Loucy (cell line): ENCODE data around the gene OBI1.

ENCODE experiments used
- H2AFZ ChIP-seq: fragments of 200-600 bp; sonication (generic); 2 replicates; pipeline ENCODE4 v1.6.0; 2016; ENCODE audit warnings: antibody characterized with exemption, mild to moderate bottlenecking, low read length, moderate library complexity
- H3F3A ChIP-seq: fragments of 200-600 bp; 2 replicates; pipeline ENCODE4 v1.6.0; 2016; ENCODE audit warnings: antibody characterized with exemption, low read depth, mild to moderate bottlenecking
- H3K27me3 ChIP-seq: fragments of 200-600 bp; sonication (generic); 2 replicates; pipeline ENCODE4 v1.6.1; 2014; ENCODE audit warnings: low read length, mild to moderate bottlenecking; ENCODE audit not compliant: insufficient read depth, poor library complexity, severe bottlenecking
- H3K36me3 ChIP-seq: fragments of 200-600 bp; sonication (generic); 2 replicates; pipeline ENCODE4 v1.6.1; 2016; ENCODE audit warnings: low read length; ENCODE audit not compliant: insufficient read depth
- H3K4me1 ChIP-seq: fragments of 200-600 bp; sonication (generic); 2 replicates; pipeline ENCODE4 v1.5.1; 2014; ENCODE audit warnings: low read length, mild to moderate bottlenecking; ENCODE audit not compliant: insufficient read depth, poor library complexity, severe bottlenecking
- H3K4me2 ChIP-seq: fragments of 200-600 bp; sonication (generic); 2 replicates; pipeline ENCODE4 v1.6.0; 2014; ENCODE audit warnings: antibody characterized with exemption, low read length, low read depth, mild to moderate bottlenecking; ENCODE audit not compliant: poor library complexity, severe bottlenecking
- H3K4me3 ChIP-seq: fragments of 200-600 bp; sonication (generic); 2 replicates; pipeline ENCODE4 v1.5.1; 2014; ENCODE audit warnings: low read length, mild to moderate bottlenecking, mixed read lengths; ENCODE audit not compliant: poor library complexity, severe bottlenecking
- H3K79me2 ChIP-seq: fragments of 200-600 bp; sonication (generic); 2 replicates; pipeline ENCODE4 v1.6.1; 2014; ENCODE audit warnings: low read length; ENCODE audit not compliant: insufficient read depth
- H3K9ac ChIP-seq: fragments of 200-600 bp; sonication (generic); 2 replicates; pipeline ENCODE4 v1.6.0; 2014; ENCODE audit warnings: mild to moderate bottlenecking, low read depth, low read length, moderate library complexity; ENCODE audit not compliant: poor library complexity, severe bottlenecking
- H3K9me2 ChIP-seq: fragments of 200-600 bp; sonication (generic); replicated peaks from 2 replicates; pipeline ENCODE4 v1.6.1; 2016; ENCODE audit warnings: low read depth, low read length, mixed read lengths
- H3K9me3 ChIP-seq: fragments of 200-600 bp; sonication (generic); 2 replicates; pipeline ENCODE4 v1.6.1; 2014; ENCODE audit warnings: mild to moderate bottlenecking, antibody characterized with exemption, low read length, low read depth; ENCODE audit not compliant: insufficient read depth
- H4K20me1 ChIP-seq: fragments of 200-600 bp; sonication (generic); 2 replicates; pipeline ENCODE4 v1.6.0; 2014; ENCODE audit warnings: antibody characterized with exemption, low read length, mild to moderate bottlenecking; ENCODE audit not compliant: insufficient read depth, poor library complexity, severe bottlenecking
- EZH2phosphoT487 ChIP-seq: fragments of 200-600 bp; IDR thresholded peaks from 2 replicates; pipeline ENCODE4 v1.6.1; 2018; ENCODE audit warnings: antibody characterized with exemption, mild to moderate bottlenecking, moderate library complexity, borderline replicate concordance
- TF ChIP-seq, protein P1 (sequence below): fragments of 200-600 bp; sonication (generic); conservative IDR thresholded peaks from 2 replicates; pipeline ENCODE4 v1.5.1; 2014; ENCODE audit warnings: mild to moderate bottlenecking, antibody characterized with exemption, low read length

Gene OBI1

DNA sequence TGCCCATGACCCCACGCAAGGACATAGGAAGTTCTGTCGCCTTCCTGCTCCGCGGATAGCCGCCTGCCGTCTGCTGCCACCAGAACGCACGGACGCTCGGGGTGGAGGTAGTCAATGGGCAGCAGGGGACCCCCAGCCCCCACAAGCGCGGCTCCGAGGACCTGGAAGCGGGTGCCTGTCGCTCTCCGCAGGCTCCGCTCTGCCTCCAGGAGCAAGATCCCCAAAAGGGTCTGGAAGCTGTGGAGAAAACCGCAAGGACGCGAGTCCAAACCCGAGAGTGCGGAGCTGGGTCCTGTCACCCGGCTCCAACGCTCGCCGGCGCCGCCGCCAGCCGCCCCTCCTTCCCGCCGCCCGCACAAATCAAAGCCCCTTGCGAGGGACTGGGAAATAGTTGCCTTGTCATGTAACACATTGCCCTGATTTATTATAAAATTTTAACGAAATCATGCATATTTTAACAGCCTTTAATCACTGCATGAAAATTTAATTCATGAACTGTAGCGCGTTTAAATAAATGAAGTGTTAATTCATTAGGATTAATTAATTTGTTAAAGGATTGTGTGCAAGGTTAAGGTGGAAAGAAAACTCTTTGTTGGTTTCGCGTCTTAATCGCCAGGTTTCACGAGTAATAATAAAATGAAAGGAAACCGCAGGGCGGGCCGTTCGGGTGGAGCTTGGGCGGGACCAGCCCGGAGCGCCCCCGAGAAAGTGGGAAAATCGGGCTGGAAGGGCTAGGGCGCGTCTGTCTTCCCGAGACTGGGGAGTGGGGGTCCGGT is 50.1 kb downstream of the OBI1 start:
- H4K20me1 ChIP-seq: no peaks in the 10 kb centered on the region
- no peaks in the 10 kb centered on the region for H3K9me3 ChIP-seq
- H3K27me3 ChIP-seq: no peaks in the 10 kb centered on the region
- peaks cover 7% of the 10 kb centered on the region; the same call in 1 of the 2 replicates for H3K36me3 ChIP-seq
- 0 out of 2 replicates have a peak, but pooled peaks cover 6% of the 10 kb centered on the region for H3F3A ChIP-seq
- no peak overlapping the region for H2AFZ ChIP-seq
- no peak overlapping the region for H3K9ac ChIP-seq
- no peaks in the 10 kb centered on the region for H3K9me2 ChIP-seq
- no peaks in the 10 kb centered on the region for H3K79me2 ChIP-seq
- TF ChIP-seq, protein P1, sequence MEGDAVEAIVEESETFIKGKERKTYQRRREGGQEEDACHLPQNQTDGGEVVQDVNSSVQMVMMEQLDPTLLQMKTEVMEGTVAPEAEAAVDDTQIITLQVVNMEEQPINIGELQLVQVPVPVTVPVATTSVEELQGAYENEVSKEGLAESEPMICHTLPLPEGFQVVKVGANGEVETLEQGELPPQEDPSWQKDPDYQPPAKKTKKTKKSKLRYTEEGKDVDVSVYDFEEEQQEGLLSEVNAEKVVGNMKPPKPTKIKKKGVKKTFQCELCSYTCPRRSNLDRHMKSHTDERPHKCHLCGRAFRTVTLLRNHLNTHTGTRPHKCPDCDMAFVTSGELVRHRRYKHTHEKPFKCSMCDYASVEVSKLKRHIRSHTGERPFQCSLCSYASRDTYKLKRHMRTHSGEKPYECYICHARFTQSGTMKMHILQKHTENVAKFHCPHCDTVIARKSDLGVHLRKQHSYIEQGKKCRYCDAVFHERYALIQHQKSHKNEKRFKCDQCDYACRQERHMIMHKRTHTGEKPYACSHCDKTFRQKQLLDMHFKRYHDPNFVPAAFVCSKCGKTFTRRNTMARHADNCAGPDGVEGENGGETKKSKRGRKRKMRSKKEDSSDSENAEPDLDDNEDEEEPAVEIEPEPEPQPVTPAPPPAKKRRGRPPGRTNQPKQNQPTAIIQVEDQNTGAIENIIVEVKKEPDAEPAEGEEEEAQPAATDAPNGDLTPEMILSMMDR: no peak
- no peak for TF ChIP-seq EZH2phosphoT487
- no peak overlapping the region for H3K4me2 ChIP-seq
- H3K4me3 ChIP-seq: no peak overlapping the region
- peaks cover 27% of the 10 kb centered on the region for H3K4me1 ChIP-seq

DNA sequence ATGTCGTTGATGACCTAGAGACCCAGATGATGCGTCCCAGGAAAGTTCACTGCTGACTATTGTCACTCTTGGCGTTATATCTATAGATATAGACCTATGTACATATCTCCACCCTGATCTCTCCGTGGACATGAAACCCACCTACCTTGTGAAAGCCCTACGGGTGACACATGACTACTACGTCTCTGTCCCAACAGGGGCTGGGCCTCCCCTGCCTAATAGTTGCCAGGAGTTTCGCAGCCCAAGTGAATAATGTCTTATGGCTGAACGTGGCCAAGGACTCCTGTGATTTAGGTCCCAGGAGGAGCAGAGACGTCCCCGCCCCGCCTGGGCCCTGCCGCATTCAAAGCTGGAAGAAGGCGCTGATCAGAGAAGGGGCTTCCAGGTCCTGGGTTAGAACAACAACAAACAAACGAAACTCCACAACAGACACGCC is 50.7 kb downstream of the OBI1 start:
- Histone ChIP-seq H3K9me2 (no peaks in the 10 kb centered on the region), H3K79me2 (no peaks in the 10 kb centered on the region), H3K9ac (no peak overlapping the region), H3F3A (0 out of 2 replicates have a peak, but pooled peaks cover 6% of the 10 kb centered on the region), H3K36me3 (peaks cover under 1% of the 10 kb centered on the region; the same call in 1 of the 2 replicates), H3K9me3 (no peaks in the 10 kb centered on the region), H4K20me1 (no peaks in the 10 kb centered on the region), H3K4me3 (no peak overlapping the region), H3K27me3 (no peaks in the 10 kb centered on the region), H2AFZ (no peak overlapping the region), H3K4me2 (no peak overlapping the region), H3K4me1 (peaks cover 27% of the 10 kb centered on the region)
- TF ChIP-seq, protein P1: no peak
- TF ChIP-seq EZH2phosphoT487: no peak

DNA sequence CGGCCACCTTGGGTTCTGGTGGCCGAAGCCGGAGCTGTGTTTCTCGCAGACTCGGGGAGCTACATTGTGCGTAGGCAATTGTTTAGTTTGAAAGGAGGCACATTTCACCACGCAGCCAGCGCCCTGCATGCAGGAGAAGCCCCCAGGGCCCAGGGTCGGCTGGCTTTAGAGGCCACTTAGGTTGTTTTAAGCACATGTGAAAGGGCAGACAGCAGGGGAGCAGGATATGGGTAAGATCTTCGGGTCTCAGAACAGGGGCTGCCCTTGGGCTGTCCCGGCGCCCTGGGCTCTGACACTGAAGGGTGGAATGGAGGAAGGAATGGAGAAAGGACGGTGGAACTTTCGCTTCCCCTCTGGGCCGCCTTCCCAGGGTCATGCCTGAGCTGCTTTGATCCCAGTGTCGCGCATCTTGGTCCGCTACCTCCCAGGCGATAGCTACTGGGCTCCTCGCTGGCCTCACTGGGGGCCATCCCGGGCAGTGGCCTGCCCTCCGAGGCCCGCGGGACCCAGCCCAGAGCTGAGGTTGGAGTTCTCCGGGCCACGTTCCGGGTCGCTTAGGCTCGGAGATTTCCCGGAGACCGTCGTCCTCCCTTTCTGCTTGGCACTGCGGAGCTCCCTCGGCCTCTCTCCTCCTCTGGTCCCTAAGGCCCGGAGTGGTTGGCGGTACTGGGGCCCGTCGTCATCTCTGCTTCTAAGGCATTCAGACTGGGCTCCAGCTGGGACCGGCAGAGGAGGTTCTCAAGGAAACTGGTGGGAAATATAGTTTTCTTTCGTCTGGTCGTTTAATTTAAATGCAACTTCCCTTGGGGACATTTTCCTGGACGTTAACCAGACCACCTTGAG is 51.3 kb downstream of the OBI1 start:
- H3K4me1 ChIP-seq: peaks cover 27% of the 10 kb centered on the region
- H3K4me3 ChIP-seq: no peak overlapping the region
- H3K36me3 ChIP-seq: no peaks in the 10 kb centered on the region
- no peak overlapping the region for H2AFZ ChIP-seq
- 0 out of 2 replicates have a peak, but pooled peaks cover 6% of the 10 kb centered on the region for H3F3A ChIP-seq
- no peaks in the 10 kb centered on the region for H3K79me2 ChIP-seq
- no peaks in the 10 kb centered on the region for H3K27me3 ChIP-seq
- no peaks in the 10 kb centered on the region for H3K9me2 ChIP-seq
- no peak overlapping the region for H3K9ac ChIP-seq
- no peak for TF ChIP-seq EZH2phosphoT487
- TF ChIP-seq, protein P1: no peak
- H3K4me2 ChIP-seq: no peak overlapping the region
- no peaks in the 10 kb centered on the region for H4K20me1 ChIP-seq
- H3K9me3 ChIP-seq: no peaks in the 10 kb centered on the region
